Measurements from ENCODE around the gene CD7.

DNA sequence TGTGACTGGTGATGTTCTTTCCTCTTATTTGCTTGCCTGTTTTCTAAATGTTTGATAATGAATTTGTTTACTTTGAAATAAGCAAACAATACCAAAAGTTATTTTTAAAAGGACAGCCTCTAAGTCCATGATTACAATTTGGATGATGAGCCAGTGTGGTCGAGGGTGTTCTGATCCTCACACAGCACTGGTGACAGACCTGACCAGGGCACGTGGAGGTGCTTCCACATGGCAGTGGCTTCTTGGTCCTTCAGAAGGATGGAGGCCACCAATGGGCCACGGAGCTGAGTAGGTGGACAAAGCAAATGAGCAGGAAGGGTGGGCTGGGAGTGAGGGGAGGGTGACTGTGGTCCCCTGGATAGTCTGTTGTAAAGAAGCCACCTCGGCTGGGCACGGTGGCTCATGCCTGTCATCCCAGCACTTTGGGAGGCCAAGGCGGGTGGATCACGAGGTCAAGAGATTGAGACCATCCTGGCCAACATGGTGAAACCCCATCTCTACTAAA lies 37.4 kb upstream of the CD7 start:
- TF ChIP-seq, protein P1, sequence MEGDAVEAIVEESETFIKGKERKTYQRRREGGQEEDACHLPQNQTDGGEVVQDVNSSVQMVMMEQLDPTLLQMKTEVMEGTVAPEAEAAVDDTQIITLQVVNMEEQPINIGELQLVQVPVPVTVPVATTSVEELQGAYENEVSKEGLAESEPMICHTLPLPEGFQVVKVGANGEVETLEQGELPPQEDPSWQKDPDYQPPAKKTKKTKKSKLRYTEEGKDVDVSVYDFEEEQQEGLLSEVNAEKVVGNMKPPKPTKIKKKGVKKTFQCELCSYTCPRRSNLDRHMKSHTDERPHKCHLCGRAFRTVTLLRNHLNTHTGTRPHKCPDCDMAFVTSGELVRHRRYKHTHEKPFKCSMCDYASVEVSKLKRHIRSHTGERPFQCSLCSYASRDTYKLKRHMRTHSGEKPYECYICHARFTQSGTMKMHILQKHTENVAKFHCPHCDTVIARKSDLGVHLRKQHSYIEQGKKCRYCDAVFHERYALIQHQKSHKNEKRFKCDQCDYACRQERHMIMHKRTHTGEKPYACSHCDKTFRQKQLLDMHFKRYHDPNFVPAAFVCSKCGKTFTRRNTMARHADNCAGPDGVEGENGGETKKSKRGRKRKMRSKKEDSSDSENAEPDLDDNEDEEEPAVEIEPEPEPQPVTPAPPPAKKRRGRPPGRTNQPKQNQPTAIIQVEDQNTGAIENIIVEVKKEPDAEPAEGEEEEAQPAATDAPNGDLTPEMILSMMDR (IDR thresholded peaks at IDR 0.05; ENCODE audit: low read depth, low read length): no peak
- no peak for TF ChIP-seq EZH2phosphoT487 (IDR thresholded peaks at IDR 0.05; ENCODE audit: low read depth)
